ENCODE results near the gene MRPL49.
A peak's percentile ranks its signal among the peaks of the same experiment; 100 is the strongest.

DNA sequence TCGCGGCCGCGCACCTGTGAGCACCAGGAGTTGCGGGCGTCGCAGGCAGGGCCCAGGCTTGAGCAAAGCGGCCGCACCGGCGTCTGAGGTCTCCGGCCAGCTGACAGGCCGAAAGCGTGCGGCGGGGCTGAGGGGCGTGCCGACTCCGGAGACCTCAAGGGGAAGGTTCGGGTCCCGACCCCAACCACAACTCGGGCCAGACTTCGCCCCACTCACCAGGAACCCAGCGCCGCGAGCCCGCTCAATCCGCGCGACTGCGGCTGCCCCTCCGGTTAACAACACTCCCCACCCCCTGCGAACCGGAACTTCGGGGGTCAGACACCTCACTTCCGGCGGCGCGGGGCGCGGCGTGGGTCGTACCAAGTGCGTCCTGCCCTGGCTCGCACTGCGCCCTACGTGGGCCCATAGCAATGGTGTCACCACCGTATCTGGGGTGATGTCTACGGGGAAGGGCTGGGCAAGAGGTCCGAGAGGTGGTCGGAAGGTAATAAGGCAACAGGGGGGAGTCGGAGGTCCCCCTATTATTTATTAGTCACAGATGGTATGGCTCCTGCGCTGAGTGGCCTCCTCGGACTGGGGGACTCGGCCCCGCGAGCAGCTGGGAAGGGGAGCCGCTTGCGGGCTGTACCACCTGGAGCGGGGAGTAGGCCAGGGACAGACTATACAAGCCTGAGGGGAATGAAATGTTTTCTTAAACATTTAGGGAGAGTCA, 12.3 kb downstream of the MRPL49 start, which contains the start of gene SYVN1:
- TF ChIP-seq, protein P1, sequence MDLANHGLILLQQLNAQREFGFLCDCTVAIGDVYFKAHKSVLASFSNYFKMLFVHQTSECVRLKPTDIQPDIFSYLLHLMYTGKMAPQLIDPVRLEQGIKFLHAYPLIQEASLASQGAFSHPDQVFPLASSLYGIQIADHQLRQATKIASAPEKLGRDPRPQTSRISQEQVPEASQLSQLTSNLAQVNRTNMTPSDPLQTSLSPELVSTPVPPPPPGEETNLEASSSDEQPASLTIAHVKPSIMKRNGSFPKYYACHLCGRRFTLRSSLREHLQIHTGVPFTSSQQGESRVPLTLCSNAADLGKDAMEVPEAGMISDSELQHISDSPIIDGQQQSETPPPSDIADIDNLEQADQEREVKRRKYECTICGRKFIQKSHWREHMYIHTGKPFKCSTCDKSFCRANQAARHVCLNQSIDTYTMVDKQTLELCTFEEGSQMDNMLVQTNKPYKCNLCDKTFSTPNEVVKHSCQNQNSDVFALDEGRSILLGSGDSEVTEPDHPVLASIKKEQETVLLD (IDR thresholded peaks at IDR 0.05): peak; percentile 79
- TF ChIP-seq TEAD4 (IDR thresholded peaks at IDR 0.05; ENCODE audit: low read length): peak; percentile 47; the same call in 1 of the 2 replicates
- TF ChIP-seq TEAD4 (CRISPR knock-in tag; IDR thresholded peaks at IDR 0.05; ENCODE audit: borderline replicate concordance): no peak
- TF ChIP-seq, protein P2, sequence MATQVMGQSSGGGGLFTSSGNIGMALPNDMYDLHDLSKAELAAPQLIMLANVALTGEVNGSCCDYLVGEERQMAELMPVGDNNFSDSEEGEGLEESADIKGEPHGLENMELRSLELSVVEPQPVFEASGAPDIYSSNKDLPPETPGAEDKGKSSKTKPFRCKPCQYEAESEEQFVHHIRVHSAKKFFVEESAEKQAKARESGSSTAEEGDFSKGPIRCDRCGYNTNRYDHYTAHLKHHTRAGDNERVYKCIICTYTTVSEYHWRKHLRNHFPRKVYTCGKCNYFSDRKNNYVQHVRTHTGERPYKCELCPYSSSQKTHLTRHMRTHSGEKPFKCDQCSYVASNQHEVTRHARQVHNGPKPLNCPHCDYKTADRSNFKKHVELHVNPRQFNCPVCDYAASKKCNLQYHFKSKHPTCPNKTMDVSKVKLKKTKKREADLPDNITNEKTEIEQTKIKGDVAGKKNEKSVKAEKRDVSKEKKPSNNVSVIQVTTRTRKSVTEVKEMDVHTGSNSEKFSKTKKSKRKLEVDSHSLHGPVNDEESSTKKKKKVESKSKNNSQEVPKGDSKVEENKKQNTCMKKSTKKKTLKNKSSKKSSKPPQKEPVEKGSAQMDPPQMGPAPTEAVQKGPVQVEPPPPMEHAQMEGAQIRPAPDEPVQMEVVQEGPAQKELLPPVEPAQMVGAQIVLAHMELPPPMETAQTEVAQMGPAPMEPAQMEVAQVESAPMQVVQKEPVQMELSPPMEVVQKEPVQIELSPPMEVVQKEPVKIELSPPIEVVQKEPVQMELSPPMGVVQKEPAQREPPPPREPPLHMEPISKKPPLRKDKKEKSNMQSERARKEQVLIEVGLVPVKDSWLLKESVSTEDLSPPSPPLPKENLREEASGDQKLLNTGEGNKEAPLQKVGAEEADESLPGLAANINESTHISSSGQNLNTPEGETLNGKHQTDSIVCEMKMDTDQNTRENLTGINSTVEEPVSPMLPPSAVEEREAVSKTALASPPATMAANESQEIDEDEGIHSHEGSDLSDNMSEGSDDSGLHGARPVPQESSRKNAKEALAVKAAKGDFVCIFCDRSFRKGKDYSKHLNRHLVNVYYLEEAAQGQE (IDR thresholded peaks at IDR 0.05; ENCODE audit: borderline replicate concordance): no peak
- TF ChIP-seq, protein P2 (CRISPR knock-in tag; IDR thresholded peaks at IDR 0.05; ENCODE audit: low read depth): peak; percentile 70; the same call in 1 of the 2 replicates
- TF ChIP-seq, protein P3, sequence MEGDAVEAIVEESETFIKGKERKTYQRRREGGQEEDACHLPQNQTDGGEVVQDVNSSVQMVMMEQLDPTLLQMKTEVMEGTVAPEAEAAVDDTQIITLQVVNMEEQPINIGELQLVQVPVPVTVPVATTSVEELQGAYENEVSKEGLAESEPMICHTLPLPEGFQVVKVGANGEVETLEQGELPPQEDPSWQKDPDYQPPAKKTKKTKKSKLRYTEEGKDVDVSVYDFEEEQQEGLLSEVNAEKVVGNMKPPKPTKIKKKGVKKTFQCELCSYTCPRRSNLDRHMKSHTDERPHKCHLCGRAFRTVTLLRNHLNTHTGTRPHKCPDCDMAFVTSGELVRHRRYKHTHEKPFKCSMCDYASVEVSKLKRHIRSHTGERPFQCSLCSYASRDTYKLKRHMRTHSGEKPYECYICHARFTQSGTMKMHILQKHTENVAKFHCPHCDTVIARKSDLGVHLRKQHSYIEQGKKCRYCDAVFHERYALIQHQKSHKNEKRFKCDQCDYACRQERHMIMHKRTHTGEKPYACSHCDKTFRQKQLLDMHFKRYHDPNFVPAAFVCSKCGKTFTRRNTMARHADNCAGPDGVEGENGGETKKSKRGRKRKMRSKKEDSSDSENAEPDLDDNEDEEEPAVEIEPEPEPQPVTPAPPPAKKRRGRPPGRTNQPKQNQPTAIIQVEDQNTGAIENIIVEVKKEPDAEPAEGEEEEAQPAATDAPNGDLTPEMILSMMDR (IDR thresholded peaks at IDR 0.05 in 2 of 3, conservative IDR thresholded peaks at IDR 0.05 in 1 of 3; ENCODE audit: insufficient read depth in 2 of 3, low read depth in 1 of 3, low read length in 3 of 3): no peak
- TF ChIP-seq HNRNPLL (IDR thresholded peaks at IDR 0.05; ENCODE audit: low read depth, low read length, poor library complexity, severe bottlenecking): peak; percentile 29
- TF ChIP-seq, protein P4, sequence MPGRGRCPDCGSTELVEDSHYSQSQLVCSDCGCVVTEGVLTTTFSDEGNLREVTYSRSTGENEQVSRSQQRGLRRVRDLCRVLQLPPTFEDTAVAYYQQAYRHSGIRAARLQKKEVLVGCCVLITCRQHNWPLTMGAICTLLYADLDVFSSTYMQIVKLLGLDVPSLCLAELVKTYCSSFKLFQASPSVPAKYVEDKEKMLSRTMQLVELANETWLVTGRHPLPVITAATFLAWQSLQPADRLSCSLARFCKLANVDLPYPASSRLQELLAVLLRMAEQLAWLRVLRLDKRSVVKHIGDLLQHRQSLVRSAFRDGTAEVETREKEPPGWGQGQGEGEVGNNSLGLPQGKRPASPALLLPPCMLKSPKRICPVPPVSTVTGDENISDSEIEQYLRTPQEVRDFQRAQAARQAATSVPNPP (IDR thresholded peaks at IDR 0.05; ENCODE audit: borderline replicate concordance, insufficient read depth, insufficient read length): no peak
- 0 out of 2 replicates have a peak, but pooled peaks have one; percentile 70 for TF ChIP-seq MTA3 (IDR thresholded peaks at IDR 0.05; ENCODE audit: borderline replicate concordance)
- no peak for TF ChIP-seq ZFP1 (CRISPR knock-in tag; IDR thresholded peaks at IDR 0.05)
- peak; percentile 85; the same call in 1 of the 2 replicates for TF ChIP-seq TOE1 (IDR thresholded peaks at IDR 0.05; ENCODE audit: borderline replicate concordance)
- no peak for TF ChIP-seq TOE1 (CRISPR knock-in tag; IDR thresholded peaks at IDR 0.05; ENCODE audit: borderline replicate concordance, low read depth)
- peak; percentile 95 for TF ChIP-seq RBFOX2 (IDR thresholded peaks at IDR 0.05; ENCODE audit: low read depth, low read length)
- TF ChIP-seq, protein P5, sequence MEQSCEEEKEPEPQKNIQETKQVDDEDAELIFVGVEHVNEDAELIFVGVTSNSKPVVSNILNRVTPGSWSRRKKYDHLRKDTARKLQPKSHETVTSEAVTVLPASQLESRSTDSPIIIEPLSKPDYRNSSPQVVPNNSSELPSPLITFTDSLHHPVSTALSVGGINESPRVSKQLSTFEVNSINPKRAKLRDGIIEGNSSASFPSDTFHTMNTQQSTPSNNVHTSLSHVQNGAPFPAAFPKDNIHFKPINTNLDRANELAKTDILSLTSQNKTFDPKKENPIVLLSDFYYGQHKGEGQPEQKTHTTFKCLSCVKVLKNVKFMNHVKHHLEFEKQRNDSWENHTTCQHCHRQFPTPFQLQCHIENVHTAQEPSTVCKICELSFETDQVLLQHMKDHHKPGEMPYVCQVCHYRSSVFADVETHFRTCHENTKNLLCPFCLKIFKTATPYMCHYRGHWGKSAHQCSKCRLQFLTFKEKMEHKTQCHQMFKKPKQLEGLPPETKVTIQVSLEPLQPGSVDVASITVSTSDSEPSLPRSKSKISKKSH (CRISPR knock-in tag; IDR thresholded peaks at IDR 0.05): no peak
